ENCODE measurements around the gene SAMD4A. TPM values are rescaled to one million over a fixed set of nuclear protein-coding genes. Genes with fewer than 3 reads are reported as not detected.
"Not testable (repeated sequence)": the region's sequence is repeated elsewhere in the genome, so short reads cannot be mapped to it uniquely, and the experiment has no call there.

SAMD4A gene
- total RNA-seq, 1 donor from 2014 or later: 49.8 TPM

DNA sequence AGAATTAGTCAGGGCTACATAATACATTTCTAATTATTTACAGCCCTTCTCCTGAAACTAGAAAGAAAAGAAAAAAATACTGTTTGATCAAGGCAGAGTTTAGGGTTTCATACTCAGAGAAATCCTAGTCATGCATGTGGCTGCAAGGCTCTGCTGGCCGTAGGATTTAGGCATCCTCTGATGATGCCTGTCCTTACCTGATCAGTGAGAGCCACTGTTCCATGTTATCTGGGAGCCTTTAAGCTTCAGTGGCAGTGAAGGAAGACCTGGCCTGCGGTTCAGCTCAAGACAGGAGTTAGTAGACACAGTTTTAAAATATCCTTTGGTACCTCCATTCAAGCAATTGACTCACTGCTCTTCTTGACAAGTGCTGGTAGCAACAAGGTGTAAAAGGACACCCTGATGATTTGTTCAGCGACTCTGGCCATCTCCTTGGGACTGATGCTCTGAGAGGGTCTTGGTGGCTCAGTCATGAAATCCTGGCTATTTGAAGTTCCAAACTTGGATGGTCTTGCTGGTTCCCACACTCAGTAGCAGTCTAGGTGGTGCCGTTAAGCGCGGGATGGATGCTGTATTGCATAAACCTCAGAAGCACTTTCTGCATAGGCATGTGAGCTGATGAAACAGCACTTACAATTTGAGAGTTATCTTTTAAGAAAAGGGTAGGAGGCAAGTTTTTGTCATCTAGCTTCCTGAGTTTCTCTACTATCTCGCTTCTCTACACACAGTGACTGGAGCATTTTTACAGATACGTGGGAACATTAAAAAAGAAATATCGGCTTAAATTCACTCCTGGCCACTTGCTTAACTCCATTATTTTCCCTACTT is 162.0 kb downstream of the SAMD4A start:
- no peak for DNase-seq (ENCODE audit: low spot score)

DNA sequence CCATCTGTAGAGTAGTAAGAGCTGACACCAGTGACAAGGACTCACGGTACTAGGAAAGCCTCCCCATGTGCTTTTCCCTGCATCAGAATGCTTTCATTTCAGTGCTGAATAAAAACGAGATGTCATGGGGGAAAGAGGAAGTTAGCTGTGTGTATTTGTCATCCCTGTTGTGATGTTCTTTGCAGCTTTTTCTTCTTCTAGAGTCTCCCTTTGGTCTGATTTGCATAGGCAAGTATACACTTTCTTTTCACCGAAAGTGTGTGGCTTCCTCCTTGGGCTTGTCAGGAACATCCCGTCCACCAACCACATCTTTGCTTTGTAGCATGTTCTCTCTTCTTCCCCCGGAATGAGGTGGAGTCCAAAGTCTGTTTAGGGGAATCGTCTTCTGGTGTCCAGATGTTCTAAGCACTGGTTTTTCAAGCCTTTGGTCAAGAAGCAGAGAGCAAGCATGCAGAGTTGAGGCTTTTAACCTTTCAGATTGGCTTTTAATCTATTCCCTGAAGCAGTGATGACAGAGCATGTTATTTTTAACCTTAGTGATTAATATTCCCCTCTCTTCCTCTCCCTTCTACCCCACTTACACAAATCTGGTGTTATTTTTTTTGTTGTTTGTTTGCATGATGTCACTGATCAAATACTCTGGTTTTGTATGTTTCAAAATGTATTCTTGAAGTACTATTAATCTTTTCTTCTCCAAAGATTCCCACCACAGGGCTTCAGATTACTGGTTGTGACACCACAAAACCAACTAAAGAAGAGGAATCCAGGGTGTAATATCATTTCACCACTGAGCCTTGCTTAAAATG is 163.4 kb downstream of the SAMD4A start:
- DNase-seq (ENCODE audit: low spot score): no peak

GRCh38 chr14:54734966-54735365 is 168.0 kb downstream of the SAMD4A start:
- no peak for DNase-seq (ENCODE audit: low spot score)

DNA sequence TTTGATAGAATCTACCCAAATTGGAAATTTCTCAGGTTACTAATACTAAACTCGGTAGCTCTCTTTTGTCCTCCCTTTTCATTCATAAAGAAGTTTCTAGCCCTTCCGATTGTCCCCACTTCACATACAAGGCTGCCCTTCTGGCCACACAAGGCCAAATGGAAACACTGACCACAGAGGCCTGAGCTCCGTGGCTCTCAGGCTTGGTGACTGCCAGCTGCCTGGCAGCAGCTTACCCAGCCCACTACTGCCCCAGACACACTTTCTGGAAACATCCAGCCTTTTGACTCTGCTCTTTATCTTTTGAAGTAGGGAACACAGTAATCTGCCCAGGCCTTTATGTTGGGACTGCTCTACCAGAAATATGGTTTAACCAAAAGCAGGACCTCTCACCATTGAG is 168.5 kb downstream of the SAMD4A start:
- no peak for DNase-seq (ENCODE audit: low spot score)

GRCh38 chr14:54737132-54737711 is 170.3 kb downstream of the SAMD4A start:
- DNase-seq (ENCODE audit: low spot score): no peak

DNA sequence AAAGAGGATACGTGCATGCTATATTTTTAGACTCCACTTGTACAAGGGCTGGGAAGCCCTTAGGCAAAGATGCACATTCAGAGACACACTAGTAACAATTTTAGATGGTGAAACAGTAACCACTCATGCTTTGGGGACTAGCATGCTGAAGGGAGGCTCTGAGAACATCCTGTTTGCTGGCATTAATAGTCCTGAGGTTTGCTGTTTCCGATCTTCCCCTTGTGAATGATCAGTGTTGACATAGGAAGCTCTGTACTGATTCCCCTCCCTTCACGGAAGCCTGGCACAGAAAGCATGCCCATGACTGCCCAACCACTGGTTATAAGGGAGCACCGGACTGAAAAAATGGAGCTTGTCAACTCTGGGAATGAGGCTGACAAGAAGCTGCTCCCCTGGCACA is 171.1 kb downstream of the SAMD4A start:
- no peak for DNase-seq (ENCODE audit: low spot score)

DNA sequence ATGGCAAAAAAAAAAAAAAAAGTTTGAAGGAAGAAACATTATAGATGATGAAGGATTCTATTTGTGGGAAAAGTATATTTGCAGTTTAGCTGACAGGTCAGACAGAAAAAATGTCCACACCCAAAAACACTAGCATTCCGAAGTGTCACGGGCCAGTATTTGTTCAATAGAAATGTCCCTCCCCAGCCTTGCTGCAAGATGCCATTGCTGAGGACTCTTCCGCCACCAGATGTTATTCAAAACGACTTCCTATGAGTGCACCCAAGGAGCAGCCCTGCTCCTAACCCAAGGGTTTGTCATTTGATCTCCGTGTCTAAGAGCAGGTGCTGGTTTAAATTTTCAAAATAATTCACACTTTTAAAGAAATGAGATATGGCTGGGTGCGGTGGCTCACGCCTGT is 172.6 kb downstream of the SAMD4A start:
- DNase-seq (ENCODE audit: low spot score): no peak

DNA sequence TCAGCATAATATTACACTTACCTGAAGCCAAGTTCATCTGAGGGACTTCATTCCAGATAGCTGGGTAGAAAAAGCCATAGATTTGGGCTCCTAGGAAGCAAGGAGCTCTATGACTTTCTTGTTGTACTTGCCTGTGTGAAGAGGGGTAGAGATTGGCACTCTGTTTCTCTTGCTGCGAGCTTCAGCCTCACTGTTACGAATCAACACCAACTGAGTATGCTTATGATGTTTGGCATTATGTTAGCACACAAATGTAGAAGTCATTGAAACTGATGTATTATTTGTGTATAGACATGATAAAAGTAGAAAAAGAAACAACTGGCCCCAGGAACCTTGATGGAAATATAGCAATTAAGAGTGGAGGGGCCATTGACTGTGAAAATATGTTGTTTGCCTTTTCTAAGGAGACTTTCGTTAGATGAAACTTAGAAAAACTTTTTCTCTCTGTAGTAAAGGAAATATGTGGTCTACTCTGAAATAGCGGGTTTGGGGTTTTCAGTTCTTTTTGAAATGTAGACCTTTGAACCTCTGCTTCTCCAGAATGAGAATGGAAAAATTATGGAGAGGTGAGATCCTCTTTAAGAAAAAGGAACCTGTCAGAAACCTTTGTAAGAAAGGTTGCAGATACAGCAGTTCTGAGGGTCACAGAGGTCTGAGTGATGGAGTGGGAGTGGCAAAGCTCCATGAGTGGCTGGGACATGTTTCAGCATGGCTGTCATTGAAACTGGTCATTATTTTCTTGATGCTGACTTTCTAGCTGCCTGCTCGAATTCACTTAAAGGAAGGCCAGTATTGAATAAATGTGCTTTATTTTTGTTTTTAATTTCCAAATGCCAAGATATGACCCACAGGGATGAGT is 175.8 kb downstream of the SAMD4A start:
- DNase-seq (ENCODE audit: low spot score): no peak

GRCh38 chr14:54743382-54743781 is 176.5 kb downstream of the SAMD4A start:
- DNase-seq (ENCODE audit: low spot score): no peak

- no peak for DNase-seq (ENCODE audit: low spot score)
These were observed 179.1 kb downstream of the SAMD4A start for GRCh38 chr14:54746019-54746418.

DNA sequence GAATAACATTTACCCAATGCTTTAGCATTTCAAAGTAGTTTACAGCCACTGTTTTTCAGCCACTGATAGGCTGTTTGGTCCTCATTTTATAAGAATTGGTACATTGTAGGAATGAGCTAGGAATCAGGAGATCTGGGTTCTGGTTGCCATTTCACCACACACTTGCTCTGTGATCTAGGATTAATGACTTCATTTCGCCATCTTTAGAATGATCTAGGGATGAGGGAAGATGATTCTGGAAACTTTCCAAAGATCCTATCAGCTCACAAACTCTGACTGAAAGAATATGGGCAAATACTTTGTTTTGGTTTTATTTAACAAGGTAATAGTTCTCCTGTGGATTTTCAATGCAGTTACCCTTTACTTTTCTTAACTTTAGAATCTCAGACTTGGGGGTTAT is 180.7 kb downstream of the SAMD4A start:
- no peak for DNase-seq (ENCODE audit: low spot score)

GRCh38 chr14:54749180-54749579 is 182.3 kb downstream of the SAMD4A start:
- DNase-seq (ENCODE audit: low spot score): no peak

- no peak for DNase-seq (ENCODE audit: low spot score)
These were observed 182.8 kb downstream of the SAMD4A start for GRCh38 chr14:54749727-54750126.

- not testable (repeated sequence) for DNase-seq (ENCODE audit: low spot score)
These were observed 185.7 kb downstream of the SAMD4A start for GRCh38 chr14:54752611-54753010.

- DNase-seq (ENCODE audit: low spot score): not testable (repeated sequence)
These were observed 186.5 kb downstream of the SAMD4A start for GRCh38 chr14:54753396-54753795.

GRCh38 chr14:54754116-54754622 is 187.2 kb downstream of the SAMD4A start:
- DNase-seq (ENCODE audit: low spot score): no peak

DNA sequence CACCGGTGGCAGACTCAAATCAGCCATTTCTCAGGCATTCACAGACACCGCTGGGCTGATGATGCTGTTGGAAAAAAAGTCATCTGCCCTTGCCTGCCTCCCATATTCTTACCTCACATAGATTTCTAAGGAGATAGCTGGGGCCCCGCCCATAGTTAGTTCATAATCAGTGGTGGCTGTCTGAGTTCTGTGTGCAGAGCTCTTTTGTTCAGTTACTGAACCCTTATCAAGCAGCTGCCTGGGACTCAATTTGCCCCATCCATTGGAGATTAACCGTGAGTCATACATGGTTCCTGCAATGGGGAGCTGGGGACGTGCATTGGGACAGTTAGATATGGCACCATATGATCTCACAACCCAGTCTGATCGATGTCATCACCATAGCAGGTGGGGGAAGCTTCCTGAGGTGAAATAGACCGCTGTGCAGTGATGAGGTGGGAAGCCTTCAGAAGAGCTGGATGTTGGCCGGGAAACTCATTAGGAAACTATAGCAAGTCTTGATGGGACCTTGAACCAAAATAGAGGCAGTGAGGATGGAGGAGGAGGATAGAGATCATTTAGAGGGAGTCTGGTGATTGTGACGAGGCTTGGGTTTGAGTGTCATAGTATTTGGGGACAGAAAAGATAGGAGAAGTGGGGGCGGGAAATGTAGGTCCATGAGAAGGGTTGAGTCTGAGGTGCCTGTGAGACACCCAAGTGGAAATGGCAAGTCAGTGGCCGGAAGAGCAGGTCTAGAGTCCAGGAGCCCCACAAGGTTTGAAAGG is 187.9 kb downstream of the SAMD4A start:
- DNase-seq (ENCODE audit: low spot score): no peak

DNA sequence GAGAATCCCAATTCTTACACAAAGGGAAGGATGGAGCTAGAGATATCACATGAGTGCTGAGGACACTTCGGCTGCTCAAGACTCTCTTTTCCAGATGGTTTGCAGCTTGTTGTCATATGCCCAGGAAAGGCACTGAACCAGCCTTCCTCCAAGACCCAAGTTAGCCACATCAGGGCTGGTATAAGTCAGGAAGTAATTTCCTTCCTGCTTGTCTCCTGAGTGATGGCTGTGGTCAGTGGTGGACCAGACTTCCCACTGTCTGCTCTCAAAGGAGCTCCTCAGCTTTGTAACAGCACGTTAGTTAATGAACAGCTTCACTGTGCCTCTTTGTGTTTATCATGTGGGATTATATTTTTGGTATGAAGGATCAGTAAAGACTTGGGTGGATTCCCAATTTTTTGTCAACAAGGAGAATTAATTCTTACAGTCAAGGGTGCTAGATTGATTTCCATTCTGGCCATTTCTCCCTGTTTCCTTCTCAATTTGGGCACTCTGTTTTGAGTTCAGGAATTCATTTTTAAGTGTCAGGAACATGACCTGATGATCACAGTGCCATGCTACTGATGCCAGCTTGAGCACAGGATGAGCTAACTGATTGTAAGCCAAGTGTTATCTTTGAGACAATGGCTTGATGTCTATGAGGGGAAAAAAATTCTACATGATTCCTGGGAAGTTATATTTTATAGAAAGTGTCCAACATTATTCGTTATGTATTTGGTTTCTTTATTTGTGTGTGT is 189.9 kb downstream of the SAMD4A start:
- no peak for DNase-seq (ENCODE audit: low spot score)

DNA sequence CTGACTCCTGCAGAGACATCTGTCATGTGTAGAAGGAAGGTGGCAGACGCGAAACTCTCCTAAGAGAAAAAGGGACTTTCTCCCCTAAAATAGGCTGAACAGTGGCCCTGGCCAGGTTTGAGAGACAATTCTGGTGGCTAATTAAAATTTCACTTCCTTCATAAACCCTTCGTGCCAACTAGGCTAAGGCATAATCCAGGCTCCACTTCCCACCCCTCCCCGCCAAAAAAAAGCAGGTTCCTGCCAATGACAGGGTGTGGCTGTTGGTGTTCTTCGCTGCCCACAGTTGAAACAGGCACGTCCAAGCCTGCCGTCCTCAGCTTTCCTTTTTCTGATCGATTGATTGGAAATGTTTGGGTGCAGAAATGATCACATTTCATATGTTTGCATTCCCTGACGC is 191.1 kb downstream of the SAMD4A start:
- DNase-seq (ENCODE audit: low spot score): no peak

GRCh38 chr14:54759982-54760585 is 193.2 kb downstream of the SAMD4A start:
- no peak for DNase-seq (ENCODE audit: low spot score)

All from mucosa of gallbladder (tissue), 1 donor.